Esophagus muscularis mucosa (tissue), 4 donors: ENCODE measurements around the gene SETD2.

Experiments
- CTCF ChIP-seq, 3 experiments: fragments of 200-600 bp in 2 of 3; fragments of 450-650 bp in 1 of 3; sonication (generic) in 2 of 3; IDR thresholded peaks; one replicate each; pipeline ENCODE4 v1.5.1; 2017 to 2019; ENCODE audit warnings: antibody characterized with exemption in 3 of 3, mild to moderate bottlenecking in 2 of 3, moderate library complexity in 1 of 3
- EP300 ChIP-seq: sonication (generic); formaldehyde crosslinking; IDR thresholded peaks from one replicate; pipeline ENCODE4 v1.6.1; 2017; ENCODE audit warnings: antibody characterized with exemption
- POLR2A ChIP-seq: fragments of 450-650 bp; IDR thresholded peaks from one replicate; pipeline ENCODE4 v1.6.1; 2017; ENCODE audit warnings: antibody characterized with exemption, moderate library complexity, mild to moderate bottlenecking, low read depth
- POLR2AphosphoS5 ChIP-seq, 2 donors: sonication (generic); formaldehyde crosslinking; IDR thresholded peaks; one replicate each; pipeline ENCODE4 v1.6.1; 2017; ENCODE audit warnings: antibody characterized with exemption in 2 of 2

GRCh38 chr3:47073685-47074084 is 90.2 kb downstream of the SETD2 start:
- no peak for TF ChIP-seq POLR2A
- TF ChIP-seq POLR2AphosphoS5 (IDR thresholded peaks at IDR 0.05) = no peak
- no peak for TF ChIP-seq CTCF (IDR thresholded peaks at IDR 0.05)
- no peak for TF ChIP-seq EP300
